Prostate gland (tissue), 2 donors: ENCODE measurements around the gene ECD. TPM values are rescaled to one million over a fixed set of nuclear protein-coding genes. Genes with fewer than 3 reads are reported as not detected.
"Not testable (repeated sequence)": the region's sequence is repeated elsewhere in the genome, so short reads cannot be mapped to it uniquely, and the experiment has no call there.

Source experiments
- DNase-seq: peaks from one replicate; pipeline ENCODE4 v3.0.0-alpha.2; 2019; ENCODE audit warnings: low spot score
- H3K27ac ChIP-seq, 2 donors: fragments of 200-600 bp; sonication (generic); 2 replicates each; pipeline ENCODE4 v1.5.1; 2017 to 2019
- H3K27me3 ChIP-seq: fragments of 200-600 bp; sonication (generic); replicated peaks from 2 replicates; pipeline ENCODE4 v1.5.1; 2019; ENCODE audit not compliant: insufficient read depth
- H3K36me3 ChIP-seq, 2 donors: fragments of 200-600 bp; sonication (generic); 1 replicate in 1 of 2; 2 replicates in 1 of 2; pipeline versions ENCODE4 v1.5.1 to v1.8.1; 2017 to 2019
- H3K4me1 ChIP-seq: fragments of 200-600 bp; sonication (generic); replicated peaks from 2 replicates; pipeline ENCODE4 v1.5.1; 2019
- H3K4me3 ChIP-seq, 2 donors: fragments of 200-600 bp; sonication (generic); 2 replicates each; pipeline ENCODE4 v1.5.1; 2017 to 2019
- H3K9me3 ChIP-seq: fragments of 200-600 bp; sonication (generic); 2 replicates; pipeline ENCODE4 v1.5.1; 2017
- POLR2A ChIP-seq: fragments of 450-650 bp; IDR thresholded peaks from one replicate; pipeline ENCODE4 v1.6.1; 2016; ENCODE audit warnings: antibody characterized with exemption, mild to moderate bottlenecking
- POLR2AphosphoS5 ChIP-seq: sonication (generic); formaldehyde crosslinking; IDR thresholded peaks from one replicate; pipeline ENCODE4 v1.6.1; 2017; ENCODE audit warnings: antibody characterized with exemption
- WGBS: methylation state at CpG from one replicate; pipeline ENCODE4 v1.1.5; 2018; 5-methylcytosine and 5-hydroxymethylcytosine counted together
- intact Hi-C: fragments of 100-400 bp; cut with DNase I; formaldehyde crosslinking; loops from one replicate; pipeline ENCODE4 v1.14.2; 2022
- total RNA-seq, 2 donors: library from RNA; depleted of rRNA; stranded (reverse); fragments of >200 nt; gene quantifications; one replicate each; pipeline ENCODE4 v1.1.0, GENCODE V29; 2016
- TF ChIP-seq, protein P1 (sequence below), 4 experiments: fragments of 200-600 bp in 2 of 4; fragments of 450-650 bp in 2 of 4; sonication (generic) in 2 of 4; IDR thresholded peaks; 1 replicate in 3 of 4; 2 replicates in 1 of 4; pipeline ENCODE4 v1.5.1; 2016 to 2019; ENCODE audit warnings: antibody characterized with exemption in 4 of 4, mild to moderate bottlenecking in 2 of 4, moderate library complexity in 2 of 4

ECD gene
- total RNA-seq, 2 donors from 2014 or later: 26.0 to 40.7 TPM

DNA sequence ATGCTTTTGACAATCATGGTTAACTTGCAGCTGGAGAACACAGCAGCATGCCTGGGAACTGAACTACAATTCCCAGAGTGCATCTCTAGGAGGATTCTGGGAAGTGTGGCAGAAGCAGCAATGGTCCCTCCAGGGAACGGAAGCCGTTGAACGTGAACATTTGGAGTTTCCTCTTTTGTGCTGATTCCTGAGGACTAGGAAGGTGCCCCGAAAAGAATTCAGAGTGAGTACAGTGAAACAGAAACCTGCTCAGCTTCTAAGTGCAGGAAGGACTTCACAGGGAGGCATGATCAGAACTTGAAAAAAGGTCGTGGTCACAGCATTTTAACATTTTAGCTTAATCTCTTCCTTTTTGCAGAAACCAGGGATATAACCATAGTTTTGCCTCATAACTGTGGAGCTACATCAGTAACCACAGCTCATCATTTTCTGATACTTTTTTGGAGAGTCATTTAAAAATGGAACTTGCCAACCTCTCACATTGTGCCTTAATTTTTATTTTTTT, 57.4 kb downstream of the ECD start, which contains the start of gene NUDT13:
Gene NUDT13 (plus strand): TSS at position 111 of the 505 bp plus-strand sequence. CDS start 3,911 bp downstream, outside the sequence.
- peak; percentile 99 for TF ChIP-seq POLR2AphosphoS5
- TF ChIP-seq, protein P1, sequence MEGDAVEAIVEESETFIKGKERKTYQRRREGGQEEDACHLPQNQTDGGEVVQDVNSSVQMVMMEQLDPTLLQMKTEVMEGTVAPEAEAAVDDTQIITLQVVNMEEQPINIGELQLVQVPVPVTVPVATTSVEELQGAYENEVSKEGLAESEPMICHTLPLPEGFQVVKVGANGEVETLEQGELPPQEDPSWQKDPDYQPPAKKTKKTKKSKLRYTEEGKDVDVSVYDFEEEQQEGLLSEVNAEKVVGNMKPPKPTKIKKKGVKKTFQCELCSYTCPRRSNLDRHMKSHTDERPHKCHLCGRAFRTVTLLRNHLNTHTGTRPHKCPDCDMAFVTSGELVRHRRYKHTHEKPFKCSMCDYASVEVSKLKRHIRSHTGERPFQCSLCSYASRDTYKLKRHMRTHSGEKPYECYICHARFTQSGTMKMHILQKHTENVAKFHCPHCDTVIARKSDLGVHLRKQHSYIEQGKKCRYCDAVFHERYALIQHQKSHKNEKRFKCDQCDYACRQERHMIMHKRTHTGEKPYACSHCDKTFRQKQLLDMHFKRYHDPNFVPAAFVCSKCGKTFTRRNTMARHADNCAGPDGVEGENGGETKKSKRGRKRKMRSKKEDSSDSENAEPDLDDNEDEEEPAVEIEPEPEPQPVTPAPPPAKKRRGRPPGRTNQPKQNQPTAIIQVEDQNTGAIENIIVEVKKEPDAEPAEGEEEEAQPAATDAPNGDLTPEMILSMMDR (IDR thresholded peaks at IDR 0.05): no peak
- no peak for TF ChIP-seq POLR2A
- intact Hi-C loops: no loop called here
- 2% methylated on average over 5 of the region's 5 CpGs for WGBS
- Histone ChIP-seq H3K4me1 (no peaks in the 10 kb centered on the region), H3K27me3 (no peaks in the 10 kb centered on the region), H3K36me3 (no peaks in the 10 kb centered on the region), H3K9me3 (no peaks in the 10 kb centered on the region), H3K27ac (peak within 1 kb of the TSS; percentile 61 to 77), H3K4me3 (peak within 1 kb of the TSS; percentile 32 to 33)
- peak; percentile 78 for DNase-seq

- H3K4me1 ChIP-seq, H3K4me3 ChIP-seq, DNase-seq, intact Hi-C loops, H3K9me3 ChIP-seq, H3K27ac ChIP-seq, H3K27me3 ChIP-seq, H3K36me3 ChIP-seq: not testable (repeated sequence)
- 87% methylated on average over 4 of the region's 4 CpGs for whole genome bisulfite sequencing
Measured at GRCh38 chr10:73109248-73109652, 58.6 kb downstream of the ECD start.

GRCh38 chr10:73106301-73106700, 61.5 kb downstream of the ECD start:
- 81% methylated on average over 3 of the region's 3 CpGs for WGBS
- Histone ChIP-seq H3K36me3 (no peaks in the 10 kb centered on the region), H3K9me3 (no peaks in the 10 kb centered on the region), H3K4me3 (no peak overlapping the region), H3K27ac (no peak overlapping the region), H3K27me3 (no peaks in the 10 kb centered on the region), H3K4me1 (no peaks in the 10 kb centered on the region)
- DNase-seq: no peak
- TF ChIP-seq POLR2AphosphoS5 (no peak), POLR2A (no peak)
- TF ChIP-seq, protein P1 (IDR thresholded peaks at IDR 0.05): no peak
- intact Hi-C loops: no loop called here

GRCh38 chr10:73099141-73099540, 68.7 kb downstream of the ECD start:
- TF ChIP-seq, protein P1 (IDR thresholded peaks at IDR 0.05): no peak
- TF ChIP-seq POLR2A: no peak
- no peak for TF ChIP-seq POLR2AphosphoS5
- Histone ChIP-seq H3K4me3 (no peak overlapping the region), H3K27me3 (no peaks in the 10 kb centered on the region), H3K27ac (no peak overlapping the region), H3K36me3 (no peaks in the 10 kb centered on the region), H3K9me3 (no peaks in the 10 kb centered on the region), H3K4me1 (no peaks in the 10 kb centered on the region)
- no peak for DNase-seq
- WGBS: 90% methylated on average over 1 of the region's 1 CpG
- intact Hi-C loops: loop anchor here (5.0 kb wide), 2 partner anchors 68 to 148 kb away; partner anchors contain the start of genes DNAJC9, ECD and FAM149B1

- no peaks in the 10 kb centered on the region for H3K9me3 ChIP-seq
- intact Hi-C loops: loop anchor here (5.0 kb wide), 2 partner anchors 70 to 150 kb away; partner anchors contain the start of genes DNAJC9, ECD and FAM149B1
- WGBS: 24% methylated on average over 4 of the region's 4 CpGs
- no peaks in the 10 kb centered on the region for H3K4me1 ChIP-seq
- H3K27ac ChIP-seq: peak overlapping the region; percentile 93 to 96
- peak overlapping the region; percentile 58 to 68 for H3K4me3 ChIP-seq
- TF ChIP-seq, protein P1 (IDR thresholded peaks at IDR 0.05): no peak
- no peak for TF ChIP-seq POLR2AphosphoS5
- no peak for TF ChIP-seq POLR2A
- no peaks in the 10 kb centered on the region for H3K36me3 ChIP-seq
- no peaks in the 10 kb centered on the region for H3K27me3 ChIP-seq
- DNase-seq: no peak
Measured at GRCh38 chr10:73097305-73097670, 70.5 kb downstream of the ECD start.
